Right atrium auricular region (tissue), 2 donors: ENCODE data around the gene IL4I1. TPM values are rescaled to one million over a fixed set of nuclear protein-coding genes. Genes with fewer than 3 reads are reported as not detected.
"Not testable (repeated sequence)": the region's sequence is repeated elsewhere in the genome, so short reads cannot be mapped to it uniquely, and the experiment has no call there.

Source experiments
- DNase-seq: peaks from one replicate; pipeline ENCODE4 v3.0.0-alpha.2; 2019; ENCODE audit warnings: low spot score
- H3K27ac ChIP-seq, 2 donors: fragments of 200-600 bp; sonication (generic); 1 replicate in 1 of 2; 2 replicates in 1 of 2; pipeline ENCODE4 v1.5.1; 2016 to 2019
- H3K27me3 ChIP-seq, 2 donors: fragments of 200-600 bp; sonication (generic); one replicate each; pipeline versions ENCODE4 v1.5.1 to v1.6.0; 2017 to 2019
- H3K36me3 ChIP-seq: fragments of 200-600 bp; sonication (generic); one replicate; pipeline ENCODE4 v1.5.1; 2016
- H3K4me1 ChIP-seq, 2 donors: fragments of 200-600 bp; sonication (generic); one replicate each; pipeline versions ENCODE4 v1.5.1 to v1.6.0; 2017 to 2019
- H3K4me3 ChIP-seq, 2 donors: fragments of 200-600 bp; sonication (generic); 1 replicate in 1 of 2; 2 replicates in 1 of 2; pipeline ENCODE4 v1.5.1; 2017 to 2019; ENCODE audit warnings: mild to moderate bottlenecking in 1 of 2, moderate library complexity in 1 of 2
- H3K9me3 ChIP-seq, 2 donors: fragments of 200-600 bp; sonication (generic); one replicate each; pipeline ENCODE4 v1.5.1; 2019
- total RNA-seq, 2 donors: library from RNA; depleted of rRNA; stranded (reverse); fragments of >200 nt; gene quantifications; one replicate each; pipeline ENCODE4 v1.1.0, GENCODE V29; 2016
- TF ChIP-seq, protein P1 (sequence below), 2 donors: fragments of 200-600 bp; sonication (generic); IDR thresholded peaks; one replicate each; pipeline ENCODE4 v1.5.1; 2019; ENCODE audit warnings: antibody characterized with exemption in 2 of 2

IL4I1 gene
- total RNA-seq, 2 donors from 2014 or later: 0.43 TPM; not detected in 1

GRCh38 chr19:49926515-49926914 is 29.8 kb upstream of the IL4I1 start:
- no peak for DNase-seq
- no peak overlapping the region for H3K4me3 ChIP-seq
- TF ChIP-seq, protein P1, sequence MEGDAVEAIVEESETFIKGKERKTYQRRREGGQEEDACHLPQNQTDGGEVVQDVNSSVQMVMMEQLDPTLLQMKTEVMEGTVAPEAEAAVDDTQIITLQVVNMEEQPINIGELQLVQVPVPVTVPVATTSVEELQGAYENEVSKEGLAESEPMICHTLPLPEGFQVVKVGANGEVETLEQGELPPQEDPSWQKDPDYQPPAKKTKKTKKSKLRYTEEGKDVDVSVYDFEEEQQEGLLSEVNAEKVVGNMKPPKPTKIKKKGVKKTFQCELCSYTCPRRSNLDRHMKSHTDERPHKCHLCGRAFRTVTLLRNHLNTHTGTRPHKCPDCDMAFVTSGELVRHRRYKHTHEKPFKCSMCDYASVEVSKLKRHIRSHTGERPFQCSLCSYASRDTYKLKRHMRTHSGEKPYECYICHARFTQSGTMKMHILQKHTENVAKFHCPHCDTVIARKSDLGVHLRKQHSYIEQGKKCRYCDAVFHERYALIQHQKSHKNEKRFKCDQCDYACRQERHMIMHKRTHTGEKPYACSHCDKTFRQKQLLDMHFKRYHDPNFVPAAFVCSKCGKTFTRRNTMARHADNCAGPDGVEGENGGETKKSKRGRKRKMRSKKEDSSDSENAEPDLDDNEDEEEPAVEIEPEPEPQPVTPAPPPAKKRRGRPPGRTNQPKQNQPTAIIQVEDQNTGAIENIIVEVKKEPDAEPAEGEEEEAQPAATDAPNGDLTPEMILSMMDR (IDR thresholded peaks at IDR 0.05): no peak
- peaks cover 20% of the 10 kb centered on the region for H3K36me3 ChIP-seq
- H3K27ac ChIP-seq: no peak overlapping the region
- H3K9me3 ChIP-seq: no peaks in the 10 kb centered on the region
- peaks cover 0 to 48% of the 10 kb centered on the region in 2 donors for H3K4me1 ChIP-seq
- no peaks in the 10 kb centered on the region for H3K27me3 ChIP-seq

DNA sequence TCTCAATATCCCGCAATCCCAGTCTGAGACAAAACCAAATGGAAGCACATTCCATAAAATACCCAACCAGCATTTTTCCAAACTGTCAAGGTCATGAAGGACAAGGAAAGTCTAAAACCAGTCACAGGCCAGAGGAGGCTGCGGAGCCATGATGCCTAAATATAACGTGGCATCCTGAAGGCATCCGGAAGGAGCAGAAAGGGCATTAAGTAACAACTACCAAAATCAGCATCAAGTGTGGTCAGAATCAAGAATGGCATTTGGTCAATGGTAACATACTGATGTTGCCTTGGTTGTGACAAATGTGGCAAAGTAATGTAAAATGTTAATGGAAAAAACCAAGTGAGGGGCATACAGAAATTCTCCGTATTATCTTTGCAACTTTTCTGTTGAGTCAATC is 28.8 kb upstream of the IL4I1 start:
- no peak overlapping the region for H3K4me3 ChIP-seq
- H3K4me1 ChIP-seq: peaks cover 0 to 44% of the 10 kb centered on the region in 2 donors
- no peaks in the 10 kb centered on the region for H3K9me3 ChIP-seq
- H3K27me3 ChIP-seq: no peaks in the 10 kb centered on the region
- no peak overlapping the region for H3K27ac ChIP-seq
- TF ChIP-seq, protein P1 (IDR thresholded peaks at IDR 0.05): no peak
- no peak for DNase-seq
- H3K36me3 ChIP-seq: peaks cover 20% of the 10 kb centered on the region

DNA sequence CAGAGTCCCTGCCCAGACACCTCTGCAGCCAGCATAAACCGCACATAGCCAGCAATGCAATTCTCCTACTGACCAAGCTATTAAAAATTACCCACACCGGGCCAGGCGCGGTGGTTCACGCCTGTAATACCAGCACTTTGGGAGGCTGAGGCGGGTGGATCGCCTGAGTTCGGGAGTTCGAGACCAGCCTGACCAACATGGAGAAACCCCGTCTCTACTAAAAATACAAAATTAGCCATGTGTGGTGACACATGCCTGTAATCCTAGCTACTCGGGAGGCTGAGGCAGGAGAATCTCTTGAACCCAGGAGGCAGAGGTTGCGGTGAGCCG is 28.2 kb upstream of the IL4I1 start:
- H3K27me3 ChIP-seq, H3K4me3 ChIP-seq, H3K9me3 ChIP-seq, DNase-seq, H3K27ac ChIP-seq: not testable (repeated sequence)
- Histone ChIP-seq H3K36me3 (peaks cover 20% of the 10 kb centered on the region), H3K4me1 (peaks cover 0 to 37% of the 10 kb centered on the region in 2 donors)

DNA sequence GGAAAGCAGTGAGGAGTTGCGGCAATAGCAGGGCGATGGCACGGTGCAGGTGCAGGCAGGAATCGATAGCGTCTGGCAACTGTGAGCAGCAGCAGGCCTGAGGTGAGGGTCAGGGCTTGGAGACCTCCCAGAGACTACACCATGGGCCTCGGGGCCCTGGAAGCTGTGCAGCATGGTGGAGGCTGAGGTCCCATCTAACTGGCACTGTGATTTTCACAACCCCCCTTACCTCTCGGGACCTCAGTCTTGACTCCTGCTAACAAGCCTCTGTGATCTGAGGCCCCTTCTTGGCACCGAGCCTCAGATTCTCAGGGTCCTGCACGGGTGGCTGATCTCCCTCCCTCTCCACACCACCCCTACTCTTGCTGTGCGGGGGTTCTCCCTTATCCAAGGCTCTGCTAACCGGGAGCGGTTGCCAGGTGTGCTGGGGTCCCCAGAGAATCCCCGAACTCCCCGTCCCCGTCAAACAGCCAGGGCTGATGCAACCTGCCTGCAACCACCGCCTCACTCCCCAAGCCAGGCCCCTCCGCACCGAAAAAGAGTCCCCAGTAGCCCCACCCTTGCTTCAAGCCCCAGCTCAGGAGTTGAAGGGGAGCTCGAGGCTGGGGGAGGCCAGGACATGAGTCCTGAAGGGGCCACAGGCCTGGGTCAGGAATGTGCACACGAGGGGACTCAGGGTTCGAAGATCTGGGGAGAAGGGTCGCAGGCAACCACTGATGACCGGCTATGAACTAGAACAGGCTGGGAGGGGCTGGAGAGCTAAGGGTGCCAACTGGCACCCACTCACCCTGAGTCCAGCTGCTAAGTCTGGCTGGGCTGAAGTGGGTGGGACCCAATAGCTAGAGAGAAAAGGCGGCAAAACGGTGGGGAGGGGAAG is 27.6 kb upstream of the IL4I1 start:
- Histone ChIP-seq H3K4me3 (no peak overlapping the region), H3K27ac (no peak overlapping the region), H3K9me3 (no peaks in the 10 kb centered on the region), H3K4me1 (peaks cover 0 to 35% of the 10 kb centered on the region in 2 donors), H3K36me3 (peaks cover 20% of the 10 kb centered on the region), H3K27me3 (no peaks in the 10 kb centered on the region)
- TF ChIP-seq, protein P1 (IDR thresholded peaks at IDR 0.05): no peak
- no peak for DNase-seq

DNA sequence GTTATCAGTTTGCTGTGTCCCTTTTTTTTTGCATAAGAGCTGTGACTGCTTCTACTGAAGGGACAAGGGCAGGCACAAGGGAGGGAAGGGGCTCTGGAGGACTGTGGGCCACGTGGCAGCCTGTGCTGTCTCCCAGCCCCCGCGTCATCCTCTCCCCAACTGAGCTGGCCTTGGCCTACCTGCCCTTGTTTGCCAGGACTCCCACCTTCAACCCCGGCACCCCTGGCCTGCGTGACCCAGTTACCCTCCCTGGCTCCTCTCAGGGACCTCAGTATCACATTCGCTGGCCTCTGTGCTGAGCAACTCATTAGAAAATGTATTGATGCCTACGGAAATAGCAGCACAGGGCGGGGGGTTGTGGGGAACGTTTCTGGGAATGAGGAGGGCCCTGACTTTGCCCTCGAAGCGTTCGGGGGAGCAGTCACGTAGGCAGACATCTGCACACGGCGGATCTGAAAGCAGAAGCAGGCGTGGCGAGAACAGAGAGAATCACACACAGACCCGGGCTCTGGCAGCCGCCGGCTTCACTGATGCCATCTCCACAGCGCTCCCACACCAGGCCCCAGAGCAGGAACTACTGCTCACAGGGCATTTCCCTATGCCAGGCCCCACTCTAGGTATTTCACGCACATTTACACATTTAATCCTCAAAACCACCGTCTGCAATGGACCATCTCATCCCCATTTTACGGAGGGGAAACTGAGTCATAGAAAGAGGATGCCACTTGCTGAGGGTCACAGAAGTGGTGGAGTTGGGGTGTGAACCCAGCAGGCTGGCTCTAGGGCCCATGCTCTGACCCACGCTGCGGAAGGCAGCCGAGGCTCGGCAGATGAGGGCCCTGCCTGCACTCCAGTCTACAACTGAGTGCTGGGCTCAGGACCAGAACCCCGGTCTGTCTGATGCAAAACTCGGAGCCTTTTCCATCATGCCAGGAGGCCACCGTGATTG is 26.6 kb upstream of the IL4I1 start:
- Histone ChIP-seq H3K9me3 (no peaks in the 10 kb centered on the region), H3K27me3 (no peaks in the 10 kb centered on the region), H3K27ac (no peak overlapping the region), H3K4me3 (no peak overlapping the region), H3K36me3 (peaks cover 20% of the 10 kb centered on the region), H3K4me1 (peaks cover 0 to 29% of the 10 kb centered on the region in 2 donors)
- TF ChIP-seq, protein P1 (IDR thresholded peaks at IDR 0.05): no peak
- no peak for DNase-seq
